HG03457 (cell line): ENCODE results near the gene XKR8.

Source experiments
- ATAC-seq: cut with Tn5 transposase; IDR thresholded peaks from one replicate; pipeline ENCODE4 v1.9.1; 2021; ENCODE audit warnings: moderate number of reproducible peaks; ENCODE audit not compliant: unreplicated experiment

XKR8 gene

GRCh38 chr1:27954186-27954585 is 5.6 kb upstream of the XKR8 start:
- no peak for ATAC-seq

- no peak for ATAC-seq
These were observed 4.7 kb upstream of the XKR8 start for GRCh38 chr1:27955076-27955475.

DNA sequence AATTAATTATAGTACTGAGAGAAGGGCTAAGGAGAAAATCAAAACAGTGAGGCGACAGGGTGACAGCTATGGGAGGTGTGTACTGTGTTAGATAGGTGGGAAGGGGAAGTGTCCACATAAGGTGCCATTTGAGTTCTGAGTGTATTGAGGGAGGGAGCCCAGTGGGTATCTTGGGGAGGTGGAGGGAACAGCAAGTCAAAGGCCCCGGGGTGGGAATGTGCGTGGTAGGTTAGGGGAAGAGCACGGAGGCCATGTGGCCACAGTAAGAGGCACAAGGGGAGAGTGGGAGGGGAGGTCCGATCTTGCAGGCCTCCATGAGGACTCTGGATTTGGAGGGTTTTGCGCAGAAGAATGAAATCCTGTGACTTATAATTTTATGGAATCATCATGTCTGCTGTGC is 3.0 kb upstream of the XKR8 start:
- ATAC-seq = no peak

GRCh38 chr1:27957655-27958054 is 2.1 kb upstream of the XKR8 start:
- no peak for ATAC-seq

DNA sequence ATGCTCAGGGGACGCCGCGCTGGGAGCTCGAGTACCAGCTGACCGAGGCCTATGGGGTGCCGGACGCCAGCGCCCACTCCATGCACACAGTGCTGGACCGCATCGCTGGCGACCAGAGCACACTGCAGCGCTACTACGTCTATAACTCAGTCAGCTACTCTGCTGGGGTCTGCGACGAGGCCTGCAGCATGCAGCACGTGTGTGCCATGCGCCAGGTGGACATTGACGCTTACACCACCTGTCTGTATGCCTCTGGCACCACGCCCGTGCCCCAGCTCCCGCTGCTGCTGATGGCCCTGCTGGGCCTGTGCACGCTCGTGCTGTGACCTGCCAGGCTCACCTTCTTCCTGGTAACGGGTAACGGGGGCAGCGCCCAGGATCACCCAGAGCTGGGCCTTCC is 1.3 kb upstream of the XKR8 start:
- no peak for ATAC-seq

GRCh38 chr1:27960762-27961645 is 1.2 kb downstream of the XKR8 start:
- no peak for ATAC-seq

- no peak for ATAC-seq
These were observed 2.0 kb downstream of the XKR8 start for GRCh38 chr1:27961646-27962221.

DNA sequence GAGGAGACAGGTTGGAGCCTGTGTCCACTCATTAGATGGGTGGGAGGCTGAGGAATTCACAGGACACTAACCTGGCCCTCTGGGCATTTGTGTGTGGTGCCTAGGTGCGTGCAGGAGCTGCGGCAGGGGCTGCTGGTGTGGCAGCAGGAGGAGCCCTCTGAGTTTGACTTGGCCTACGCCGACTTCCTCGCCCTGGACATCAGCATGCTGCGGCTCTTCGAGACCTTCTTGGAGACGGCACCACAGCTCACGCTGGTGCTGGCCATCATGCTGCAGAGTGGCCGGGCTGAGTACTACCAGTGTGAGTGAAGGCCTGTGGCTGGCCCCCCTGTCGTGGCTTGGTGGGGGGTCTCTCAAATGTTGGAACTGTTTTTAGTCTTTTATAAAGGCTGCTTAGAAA is 3.6 kb downstream of the XKR8 start:
- no peak for ATAC-seq

DNA sequence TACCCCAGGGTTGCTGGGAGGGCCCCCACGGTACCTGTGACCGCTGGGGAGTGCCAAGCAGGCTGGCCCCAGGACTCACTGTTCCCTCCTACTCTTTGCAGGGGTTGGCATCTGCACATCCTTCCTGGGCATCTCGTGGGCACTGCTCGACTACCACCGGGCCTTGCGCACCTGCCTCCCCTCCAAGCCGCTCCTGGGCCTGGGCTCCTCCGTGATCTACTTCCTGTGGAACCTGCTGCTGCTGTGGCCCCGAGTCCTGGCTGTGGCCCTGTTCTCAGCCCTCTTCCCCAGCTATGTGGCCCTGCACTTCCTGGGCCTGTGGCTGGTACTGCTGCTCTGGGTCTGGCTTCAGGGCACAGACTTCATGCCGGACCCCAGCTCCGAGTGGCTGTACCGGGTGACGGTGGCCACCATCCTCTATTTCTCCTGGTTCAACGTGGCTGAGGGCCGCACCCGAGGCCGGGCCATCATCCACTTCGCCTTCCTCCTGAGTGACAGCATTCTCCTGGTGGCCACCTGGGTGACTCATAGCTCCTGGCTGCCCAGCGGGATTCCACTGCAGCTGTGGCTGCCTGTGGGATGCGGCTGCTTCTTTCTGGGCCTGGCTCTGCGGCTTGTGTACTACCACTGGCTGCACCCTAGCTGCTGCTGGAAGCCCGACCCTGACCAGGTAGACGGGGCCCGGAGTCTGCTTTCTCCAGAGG is 6.8 kb downstream of the XKR8 start:
- no peak for ATAC-seq

DNA sequence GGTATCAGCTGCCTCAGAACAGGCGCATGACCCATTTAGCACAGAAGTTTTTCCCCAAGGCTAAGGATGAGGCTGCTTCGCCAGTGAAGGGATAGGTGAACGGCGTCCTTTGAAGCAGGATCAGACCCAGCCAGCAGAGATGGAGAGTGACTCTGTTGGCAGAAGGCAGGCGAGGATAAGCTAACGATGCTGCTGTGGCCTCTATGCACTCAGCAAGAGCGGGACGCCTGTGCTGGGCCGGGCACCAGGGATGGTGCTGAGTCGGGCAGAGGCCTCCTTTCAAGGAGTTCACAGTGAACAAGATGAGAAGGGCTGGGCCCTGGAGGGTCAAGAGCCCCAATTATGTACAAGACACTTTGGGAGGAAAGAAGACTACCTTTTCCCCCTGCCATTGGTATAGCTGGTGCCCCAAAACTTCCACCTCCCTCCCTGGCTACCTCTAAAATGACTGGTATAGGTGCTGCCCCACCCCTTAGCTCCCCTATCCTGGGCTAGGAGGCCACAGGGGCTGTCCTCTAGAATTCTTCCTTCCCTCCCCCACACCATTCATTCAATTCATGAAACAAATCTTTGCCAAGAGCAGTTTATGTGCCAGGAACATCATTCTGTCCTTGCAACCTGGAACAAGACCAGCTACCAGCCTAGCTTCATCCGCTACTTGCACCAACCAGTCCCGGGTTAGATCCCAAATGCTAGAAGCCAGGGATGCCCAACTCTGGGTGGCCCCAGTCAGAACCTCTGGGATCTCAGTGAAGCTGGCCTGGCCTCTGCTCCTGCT is 7.5 kb downstream of the XKR8 start:
- no peak for ATAC-seq

DNA sequence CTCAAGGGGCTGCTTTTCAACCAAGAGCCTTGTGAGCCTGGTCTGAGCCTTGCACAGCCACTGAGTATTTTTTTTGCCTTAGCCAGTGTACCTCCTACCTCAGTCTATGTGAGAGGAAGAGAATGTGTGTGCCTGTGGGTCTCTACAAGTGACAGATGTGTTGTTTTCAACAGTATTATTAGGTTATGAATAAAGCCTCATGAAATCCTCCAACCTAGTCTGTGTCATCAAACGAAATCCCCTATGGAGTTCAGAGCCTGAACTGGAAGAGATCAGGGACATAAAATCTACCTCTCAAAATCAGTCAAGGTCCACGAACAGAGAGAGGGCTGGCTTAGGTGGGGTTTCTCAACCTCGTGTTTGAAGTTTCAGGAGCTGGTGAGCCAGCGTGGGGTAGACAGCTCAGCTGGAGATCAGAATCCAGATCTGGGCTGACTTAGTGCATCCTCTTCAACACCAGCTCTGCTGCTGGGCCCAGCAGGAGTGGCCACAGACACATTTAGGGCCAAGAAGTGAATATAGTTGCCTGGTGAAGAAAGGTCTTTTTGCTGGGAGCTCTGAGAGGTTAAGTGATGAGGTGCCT is 8.2 kb downstream of the XKR8 start:
- no peak for ATAC-seq

DNA sequence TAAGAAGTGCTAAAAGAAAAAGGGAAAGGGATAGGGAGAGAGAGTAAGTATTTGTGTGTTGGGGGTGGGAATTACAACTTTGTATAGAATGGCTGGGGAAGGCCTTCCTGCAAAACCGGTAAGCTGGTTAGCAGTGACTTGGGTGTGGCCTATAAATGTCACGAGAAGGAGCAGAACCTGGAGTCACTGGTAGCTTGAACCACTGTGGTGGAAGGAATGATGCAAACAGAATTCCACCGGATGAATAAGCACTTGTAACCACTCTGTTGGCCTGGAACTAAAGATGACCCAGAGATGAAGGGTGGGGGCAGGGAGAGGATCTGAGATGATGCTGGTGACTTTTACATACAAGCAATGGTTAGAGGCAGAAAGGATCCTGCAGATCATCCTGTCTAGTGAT is 8.9 kb downstream of the XKR8 start:
- no peak for ATAC-seq

DNA sequence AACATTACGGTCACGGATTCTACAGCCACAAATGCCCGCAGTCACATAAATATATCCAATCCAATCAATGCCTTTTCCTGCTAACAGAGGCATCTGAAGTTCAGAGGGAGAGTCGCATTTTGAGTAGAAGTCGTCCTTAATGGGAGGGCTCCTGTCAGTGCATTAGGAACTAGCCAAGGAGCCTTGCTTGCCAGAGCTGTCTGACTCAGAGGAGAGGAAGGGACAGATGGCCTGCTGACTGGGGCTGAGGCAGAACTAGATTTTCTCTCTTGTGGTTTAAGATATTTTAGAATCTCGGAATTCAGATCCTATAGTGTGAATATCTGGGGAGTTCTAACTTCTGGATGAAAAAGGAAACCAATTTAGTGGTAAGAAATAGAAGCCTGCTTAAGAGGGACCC is 10.6 kb downstream of the XKR8 start:
- ATAC-seq = no peak

DNA sequence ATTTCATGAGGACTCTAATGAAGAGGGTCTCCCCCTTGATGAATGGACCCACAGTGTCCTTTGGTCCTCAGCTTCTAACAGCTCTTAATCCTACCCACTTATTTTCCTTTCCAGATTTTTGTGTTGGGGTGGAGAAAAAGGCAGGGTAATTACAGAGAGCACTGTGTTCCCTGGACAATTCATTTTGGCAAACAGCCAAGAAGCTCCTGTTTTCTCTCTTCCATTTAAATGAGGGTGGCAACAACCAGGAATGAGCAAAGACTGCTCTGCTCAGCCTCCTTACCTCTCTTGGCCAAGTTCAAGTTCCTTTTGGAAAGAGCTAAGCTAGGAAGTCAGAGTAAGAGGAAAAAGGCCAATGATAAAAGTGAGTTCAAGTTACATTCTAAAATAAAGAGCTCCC is 11.9 kb downstream of the XKR8 start:
- no peak for ATAC-seq

GRCh38 chr1:27972141-27972540 is 12.4 kb downstream of the XKR8 start:
- ATAC-seq = no peak

- ATAC-seq = no peak
These were observed 14.1 kb downstream of the XKR8 start for GRCh38 chr1:27973771-27974416.

GRCh38 chr1:27974417-27974781 is 14.6 kb downstream of the XKR8 start:
- no peak for ATAC-seq

DNA sequence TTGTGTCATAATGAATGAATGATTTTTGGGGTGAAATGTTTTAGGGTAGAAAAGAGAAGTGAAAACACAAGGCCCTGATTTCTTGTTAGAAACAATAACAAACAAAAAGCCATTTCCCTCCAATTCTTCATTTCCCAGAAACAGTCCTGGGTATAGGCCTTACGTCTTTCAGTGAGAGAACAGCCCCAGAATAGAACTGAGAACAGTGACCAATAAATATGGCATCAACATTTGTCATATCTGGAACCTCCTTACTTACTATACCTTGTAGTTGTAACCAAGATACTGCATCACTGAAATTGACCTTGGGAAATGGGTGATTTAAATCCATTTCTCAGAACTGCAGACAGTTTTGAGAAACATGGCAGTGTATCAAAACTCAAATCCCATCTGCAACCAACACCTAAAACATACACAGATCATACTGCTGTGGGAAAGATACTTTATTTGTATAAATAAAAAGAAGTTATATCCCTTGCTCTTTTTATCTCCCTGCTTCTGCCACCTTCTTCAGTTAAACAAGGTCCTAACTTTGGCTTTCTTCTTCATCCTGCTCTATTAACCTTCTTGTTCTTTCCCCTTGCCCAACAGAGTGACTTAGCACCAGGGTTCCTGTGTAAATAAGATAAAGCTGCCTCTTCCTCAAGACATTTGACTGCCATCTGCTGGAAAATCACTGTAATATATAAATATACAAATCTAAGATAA is 19.5 kb downstream of the XKR8 start:
- ATAC-seq = no peak

GRCh38 chr1:27979859-27980201 is 20.1 kb downstream of the XKR8 start:
- ATAC-seq = no peak
